HL-60 (cell line): ENCODE measurements around the gene STOM.

Experiments
- DNase-seq, 2 experiments: peaks; one replicate each; pipeline ENCODE4 v3.0.0-alpha.2; 2010 to 2020; ENCODE audit warnings: low read depth in 1 of 2, low spot score in 1 of 2
- H3K27ac ChIP-seq: fragments of 250-450 bp; sonication (Bioruptor Pico); replicated peaks from 2 replicates; pipeline ENCODE4 v1.5.1; 2020; ENCODE audit warnings: mild to moderate bottlenecking, moderate library complexity
- H3K27me3 ChIP-seq: fragments of 250-450 bp; sonication (Bioruptor Pico); 2 replicates; pipeline ENCODE4 v1.5.1; 2021; ENCODE audit warnings: mild to moderate bottlenecking, moderate library complexity; ENCODE audit not compliant: insufficient read depth, poor library complexity, severe bottlenecking
- H3K4me3 ChIP-seq: replicated peaks from 2 replicates; pipeline ENCODE4 v1.5.1; 2011; ENCODE audit warnings: mild to moderate bottlenecking, control low read depth, low read length; ENCODE audit not compliant: insufficient read depth
- CTCF ChIP-seq: IDR thresholded peaks from one replicate; pipeline ENCODE4 v1.5.1; 2011; ENCODE audit warnings: low read length, control low read depth, inconsistent platforms; ENCODE audit not compliant: insufficient read depth
- GABPA ChIP-seq: IDR thresholded peaks from 2 replicates; pipeline ENCODE4 v1.6.1; 2012; ENCODE audit warnings: low read depth
- POLR2AphosphoS5 ChIP-seq: IDR thresholded peaks from 2 replicates; pipeline ENCODE4 v1.6.1; 2012; ENCODE audit warnings: low read depth
- REST ChIP-seq: IDR thresholded peaks from 2 replicates; pipeline ENCODE4 v1.6.1; 2012; ENCODE audit warnings: low read depth; ENCODE audit not compliant: insufficient replicate concordance
- SPI1 ChIP-seq: IDR thresholded peaks from 2 replicates; pipeline ENCODE4 v1.6.1; 2012; ENCODE audit warnings: low read depth, mild to moderate bottlenecking, borderline replicate concordance

The STOM gene

GRCh38 chr9:121383715-121384114, 13.7 kb upstream of the STOM start:
- H3K27ac ChIP-seq: peak overlapping the region; percentile 24; the same call in 1 of the 2 replicates
- DNase-seq: peak in 1 of 2 experiments; percentile 82
- H3K27me3 ChIP-seq: no peaks in the 10 kb centered on the region
- H3K4me3 ChIP-seq: no peak overlapping the region
- TF ChIP-seq SPI1 (peak; percentile 92), POLR2AphosphoS5 (no peak; the same call in 1 of the 2 replicates)

GRCh38 chr9:121380846-121381245, 10.8 kb upstream of the STOM start:
- no peak for DNase-seq
- H3K27me3 ChIP-seq: no peaks in the 10 kb centered on the region
- no peak overlapping the region for H3K4me3 ChIP-seq
- no peak for TF ChIP-seq POLR2AphosphoS5
- TF ChIP-seq GABPA: no peak
- TF ChIP-seq CTCF: no peak
- TF ChIP-seq SPI1: no peak
- TF ChIP-seq REST: no peak
- no peak overlapping the region for H3K27ac ChIP-seq

- DNase-seq: no peak
These were observed 6.3 kb upstream of the STOM start for GRCh38 chr9:121376214-121376830.

GRCh38 chr9:121373011-121373729, 3.1 kb upstream of the STOM start:
- no peak for DNase-seq
- TF ChIP-seq POLR2AphosphoS5: no peak
- no peak for TF ChIP-seq SPI1
- TF ChIP-seq GABPA: no peak
- TF ChIP-seq CTCF: no peak
- no peak for TF ChIP-seq REST
- H3K27ac ChIP-seq: no peak overlapping the region
- no peaks in the 10 kb centered on the region for H3K27me3 ChIP-seq
- H3K4me3 ChIP-seq: no peak overlapping the region

More at GRCh38 chr9:121376214-121376830, 6.3 kb upstream of the STOM start:
- TF ChIP-seq SPI1 (no peak), CTCF (no peak)
- H3K27me3 ChIP-seq: no peaks in the 10 kb centered on the region
- no peak overlapping the region for H3K27ac ChIP-seq
- H3K4me3 ChIP-seq: no peak overlapping the region
